ENCODE data around the gene MAML3. TPM values are rescaled to one million over a fixed set of nuclear protein-coding genes. Genes with fewer than 3 reads are reported as not detected.

MAML3 gene
- total RNA-seq, 1 experiment from 2014 or later: 12.1 TPM

GRCh38 chr4:139816856-139817255, 337.1 kb downstream of the MAML3 start:
- Histone ChIP-seq H3K9me3 (no peaks in the 10 kb centered on the region), H3K27me3 (replicated peaks; ENCODE audit: control insufficient read depth, insufficient read depth, low read length) (no peaks in the 10 kb centered on the region), H3K4me1 (no peaks in the 10 kb centered on the region), H3K36me3 (ENCODE audit: control insufficient read depth, insufficient read depth, low read length) (no peaks in the 10 kb centered on the region), H3K4me3 (ENCODE audit: low read depth, low read length) (no peak overlapping the region)
- POLR2A ChIA-PET: no interaction called here
- Mint-ChIP-seq H3K4me1 (ENCODE audit: low read depth, unreplicated experiment) (peaks cover 15% of the 10 kb centered on the region), H3K27ac (ENCODE audit: unreplicated experiment) (no peak overlapping the region), H3K9me3 (ENCODE audit: unreplicated experiment) (no peaks in the 10 kb centered on the region), H3K27me3 (ENCODE audit: insufficient read depth, unreplicated experiment) (no peaks in the 10 kb centered on the region), H3K36me3 (ENCODE audit: insufficient read depth, unreplicated experiment) (no peaks in the 10 kb centered on the region), H3K4me3 (ENCODE audit: unreplicated experiment) (no peak overlapping the region)
- no TSS peak for BruUV-seq (replicated peaks)
- no peak for DNase-seq
- TF ChIP-seq CTCF (IDR thresholded peaks at IDR 0.05; ENCODE audit: insufficient read depth in 1 of 2, low read depth in 1 of 2, low read length in 1 of 2, severe bottlenecking in 1 of 2, unreplicated experiment in 1 of 2): no peak
- CTCF ChIA-PET: no interaction called here
- intact Hi-C loops (cut with micrococcal nuclease; ENCODE audit: unreplicated experiment): no loop called here

- intact Hi-C loops (cut with micrococcal nuclease; ENCODE audit: unreplicated experiment): no loop called here
- Histone ChIP-seq H3K4me3 (ENCODE audit: low read depth, low read length) (no peak overlapping the region), H3K9me3 (peaks cover 7% of the 10 kb centered on the region), H3K27me3 (replicated peaks; ENCODE audit: control insufficient read depth, insufficient read depth, low read length) (no peaks in the 10 kb centered on the region), H3K4me1 (no peaks in the 10 kb centered on the region), H3K36me3 (ENCODE audit: control insufficient read depth, insufficient read depth, low read length) (no peaks in the 10 kb centered on the region)
- no TSS peak for BruUV-seq (replicated peaks)
- H3K9me3 Mint-ChIP-seq (ENCODE audit: unreplicated experiment): no peaks in the 10 kb centered on the region
- DNase-seq: no peak
- H3K27me3 Mint-ChIP-seq (ENCODE audit: insufficient read depth, unreplicated experiment): no peaks in the 10 kb centered on the region
- H3K4me3 Mint-ChIP-seq (ENCODE audit: unreplicated experiment): no peak overlapping the region
- peaks cover 15% of the 10 kb centered on the region for H3K4me1 Mint-ChIP-seq (ENCODE audit: low read depth, unreplicated experiment)
- POLR2A ChIA-PET: no interaction called here
- CTCF ChIA-PET: no interaction called here
- TF ChIP-seq CTCF (IDR thresholded peaks at IDR 0.05; ENCODE audit: insufficient read depth in 1 of 2, low read depth in 1 of 2, low read length in 1 of 2, severe bottlenecking in 1 of 2, unreplicated experiment in 1 of 2): no peak
- no peak overlapping the region for H3K27ac Mint-ChIP-seq (ENCODE audit: unreplicated experiment)
- no peaks in the 10 kb centered on the region for H3K36me3 Mint-ChIP-seq (ENCODE audit: insufficient read depth, unreplicated experiment)
These were observed 338.0 kb downstream of the MAML3 start for GRCh38 chr4:139815778-139816601.

DNA sequence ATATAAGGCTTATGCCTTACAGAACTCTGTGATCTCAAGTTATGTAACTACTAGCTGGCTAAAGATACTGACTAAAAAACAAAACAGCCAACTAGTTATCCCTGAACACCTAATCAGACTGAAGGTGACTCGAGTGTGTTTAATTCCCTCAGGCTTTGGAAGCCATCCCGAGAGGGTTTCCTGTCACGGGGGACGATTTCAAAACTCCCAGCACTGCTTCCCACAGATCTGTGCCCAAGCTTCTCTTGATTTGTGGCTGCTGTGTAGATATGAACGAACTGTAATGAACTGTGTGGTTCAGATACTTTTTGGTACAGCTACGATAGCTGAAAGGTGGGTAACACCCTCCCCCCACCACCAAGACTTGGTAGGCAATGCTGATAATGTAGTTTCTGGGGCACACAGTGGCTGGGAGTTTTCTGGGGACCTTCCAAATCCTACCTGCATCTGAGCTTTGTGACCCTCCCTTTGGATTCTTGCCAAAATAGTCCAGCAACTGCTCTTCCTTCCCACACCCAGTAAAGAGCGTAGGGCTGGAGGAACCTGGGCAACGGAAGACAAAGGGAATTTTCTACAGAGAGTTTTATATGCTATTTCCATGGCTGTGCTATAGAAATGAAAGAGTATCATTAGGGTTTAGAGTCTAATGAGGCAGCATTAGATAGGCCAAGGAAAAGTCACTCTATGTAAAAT, 339.5 kb downstream of the MAML3 start:
- POLR2A ChIA-PET: no interaction called here
- peaks cover 4% of the 10 kb centered on the region for H3K4me1 ChIP-seq
- CTCF ChIA-PET: no interaction called here
- BruUV-seq (replicated peaks): no TSS peak
- H3K4me3 ChIP-seq (ENCODE audit: low read depth, low read length): no peak overlapping the region
- H3K36me3 ChIP-seq (ENCODE audit: control insufficient read depth, insufficient read depth, low read length): no peaks in the 10 kb centered on the region
- no peaks in the 10 kb centered on the region for H3K36me3 Mint-ChIP-seq (ENCODE audit: insufficient read depth, unreplicated experiment)
- peaks cover 18% of the 10 kb centered on the region for H3K4me1 Mint-ChIP-seq (ENCODE audit: low read depth, unreplicated experiment)
- peaks cover 15% of the 10 kb centered on the region for H3K9me3 ChIP-seq
- no peaks in the 10 kb centered on the region for H3K27me3 Mint-ChIP-seq (ENCODE audit: insufficient read depth, unreplicated experiment)
- no peak for TF ChIP-seq CTCF (IDR thresholded peaks at IDR 0.05; ENCODE audit: insufficient read depth in 1 of 2, low read depth in 1 of 2, low read length in 1 of 2, severe bottlenecking in 1 of 2, unreplicated experiment in 1 of 2)
- no peak overlapping the region for H3K27ac Mint-ChIP-seq (ENCODE audit: unreplicated experiment)
- no peaks in the 10 kb centered on the region for H3K27me3 ChIP-seq (replicated peaks; ENCODE audit: control insufficient read depth, insufficient read depth, low read length)
- H3K4me3 Mint-ChIP-seq (ENCODE audit: unreplicated experiment): no peak overlapping the region
- H3K9me3 Mint-ChIP-seq (ENCODE audit: unreplicated experiment): no peaks in the 10 kb centered on the region
- intact Hi-C loops (cut with micrococcal nuclease; ENCODE audit: unreplicated experiment): no loop called here
- DNase-seq: no peak

Data from Caco-2 (cell line).